UCSD-AML1 (cell line): Measurements from ENCODE around the gene TOP3B.

Source experiments
- DNase-seq: peaks from one replicate; lab custom pipeline; 2025; ENCODE audit not compliant: unreplicated experiment; lab: John Stamatoyannopoulos, UW

Gene TOP3B

DNA sequence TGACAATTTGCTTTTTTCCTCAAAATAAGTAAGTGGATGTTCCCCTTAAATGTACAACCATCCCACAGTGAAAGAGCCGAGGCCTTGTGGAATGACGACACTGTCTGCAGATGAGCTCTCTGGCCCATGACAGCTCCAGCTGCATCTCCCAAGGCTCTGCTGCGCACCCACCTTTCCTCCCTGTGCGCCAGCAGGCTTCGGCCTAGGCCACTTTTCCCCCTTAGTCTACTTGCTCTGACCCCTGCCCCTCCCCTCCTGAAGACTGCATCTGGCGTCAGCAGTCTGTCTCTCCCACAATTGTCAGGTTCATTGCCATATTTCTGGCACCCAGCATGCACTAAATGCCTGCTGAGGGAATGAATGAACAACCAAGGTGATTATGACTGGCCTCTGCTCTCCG lies 2.0 kb downstream of the TOP3B start:
- DNase-seq = no peak

DNA sequence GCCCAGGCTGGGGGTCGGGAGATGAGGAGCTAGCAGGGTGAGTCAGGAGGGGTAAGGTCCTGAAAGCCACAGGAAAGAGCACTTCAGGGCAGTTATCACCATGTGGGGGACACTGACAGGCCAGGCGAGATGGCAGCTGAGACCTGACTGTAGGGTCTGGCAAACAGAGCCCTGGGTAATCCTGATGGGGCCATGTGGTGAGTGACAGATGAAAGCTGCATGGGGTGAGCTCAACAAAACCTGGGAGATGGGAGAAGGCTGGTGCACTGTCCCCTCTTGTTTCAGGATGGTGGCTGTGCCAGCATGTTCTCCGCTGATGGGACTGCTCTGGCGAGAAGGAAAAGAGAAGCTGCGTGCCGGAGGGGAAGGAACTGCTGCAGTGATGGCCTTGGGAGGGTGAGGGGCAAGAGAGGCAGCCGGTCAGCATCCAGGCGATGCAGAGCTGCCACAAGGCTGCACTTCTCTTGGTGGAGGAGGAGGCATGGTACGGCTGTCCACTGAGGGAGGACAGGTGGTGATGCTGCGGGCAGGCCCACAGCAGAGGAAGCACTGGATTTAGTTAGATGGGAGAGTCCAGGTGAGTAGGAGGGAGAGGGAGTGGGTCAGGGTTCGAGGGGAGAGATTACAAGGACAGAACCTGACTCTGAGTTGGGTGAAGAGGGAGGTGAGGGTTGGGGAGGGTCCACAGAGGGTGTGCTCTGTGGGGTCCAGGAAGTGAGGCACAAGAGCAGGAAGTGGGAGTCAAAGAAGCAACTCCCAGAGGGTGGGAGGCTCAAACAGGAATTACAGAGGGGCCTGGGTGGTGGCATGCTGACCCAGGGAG lies 3.8 kb downstream of the TOP3B start:
- DNase-seq = no peak

DNA sequence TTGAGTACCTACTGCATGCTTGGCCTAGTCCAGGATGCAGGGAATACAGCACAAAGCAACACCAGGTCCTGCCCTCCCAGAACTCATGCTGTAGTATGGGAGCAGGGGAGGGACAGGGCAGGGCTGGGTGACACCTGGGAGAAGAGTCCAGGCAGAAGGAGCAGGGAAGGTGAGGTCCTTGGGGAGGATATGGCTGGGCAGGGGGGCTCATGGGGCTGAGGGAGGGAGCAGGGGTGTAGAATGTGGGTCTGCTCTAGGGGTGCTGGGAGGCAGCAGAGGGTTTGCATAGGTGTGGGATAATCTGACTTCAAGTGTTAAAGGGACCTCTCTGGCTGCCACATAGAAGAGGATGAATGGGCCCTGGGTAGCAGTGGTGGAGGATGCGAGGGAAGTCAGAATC lies 4.8 kb downstream of the TOP3B start:
- DNase-seq = no peak

DNA sequence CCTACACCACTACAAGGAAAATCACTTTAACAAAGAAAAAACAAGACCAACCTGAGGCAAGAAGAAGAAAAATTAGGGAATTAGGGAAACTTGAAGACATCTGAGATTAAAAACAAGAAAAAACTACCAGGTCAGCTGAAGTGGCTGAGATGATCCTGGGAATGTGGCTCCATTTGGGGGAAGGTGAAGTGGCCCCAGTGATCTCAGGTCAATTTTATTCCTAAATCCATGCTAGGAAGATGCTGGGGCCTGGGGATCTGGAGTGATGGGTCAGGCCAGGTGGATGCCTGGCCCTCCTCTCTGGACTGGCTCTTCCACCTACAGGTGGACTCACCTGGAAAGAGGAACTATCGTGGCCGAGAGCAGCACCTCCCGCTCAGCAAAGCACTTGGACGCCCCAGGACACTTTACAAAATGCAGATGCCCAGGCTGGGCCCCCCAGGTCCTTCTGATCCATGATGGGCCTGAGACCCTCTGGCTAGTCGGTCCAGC lies 6.7 kb downstream of the TOP3B start:
- no peak for DNase-seq

DNA sequence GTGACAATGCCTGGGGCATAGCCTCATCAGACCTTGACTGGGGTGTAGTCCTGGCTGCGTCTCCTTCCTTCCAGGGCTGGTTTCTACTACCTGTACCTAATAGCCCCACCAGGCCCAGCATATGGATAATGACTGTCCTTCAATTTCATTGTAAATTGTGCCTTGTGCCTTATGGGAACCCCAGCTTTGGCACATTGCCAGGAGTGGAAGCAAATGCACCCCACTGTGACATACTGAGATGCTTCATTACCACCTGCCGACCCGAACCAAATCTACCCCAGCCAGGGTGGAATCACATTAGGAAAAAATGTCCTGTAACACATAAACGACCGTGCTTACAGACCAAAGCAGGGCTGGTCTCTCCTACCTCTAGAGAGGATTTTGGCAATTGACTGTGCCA lies 7.3 kb downstream of the TOP3B start:
- no peak for DNase-seq

DNA sequence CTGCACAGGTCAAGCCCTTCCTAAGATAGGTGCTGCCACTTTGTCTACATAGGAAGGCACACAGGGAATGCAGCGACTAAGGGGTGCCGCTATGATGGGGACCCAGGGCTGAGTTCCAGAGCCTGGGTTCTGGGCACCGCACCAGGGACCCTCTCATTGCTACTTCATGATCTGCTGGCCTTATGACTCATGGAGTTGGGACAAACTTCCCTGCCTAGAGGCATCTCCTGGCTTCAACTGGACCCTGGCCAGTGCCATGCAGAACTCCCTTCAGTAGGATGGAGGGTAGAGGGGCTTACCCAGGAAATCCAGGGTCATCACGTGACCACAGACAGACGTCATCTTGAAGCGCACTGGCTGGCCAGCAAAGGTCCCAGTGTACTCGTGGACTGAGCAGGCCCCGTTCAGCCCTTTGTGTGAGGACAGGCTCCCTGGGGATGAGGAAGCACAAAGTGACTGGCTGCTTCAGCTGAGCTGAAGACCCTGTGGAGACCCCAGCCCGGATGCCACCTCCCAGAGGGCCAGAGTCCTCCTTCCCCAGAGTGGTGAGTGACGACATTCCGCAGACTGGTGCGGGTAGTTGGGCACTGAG lies 8.4 kb downstream of the TOP3B start:
- no peak for DNase-seq

DNA sequence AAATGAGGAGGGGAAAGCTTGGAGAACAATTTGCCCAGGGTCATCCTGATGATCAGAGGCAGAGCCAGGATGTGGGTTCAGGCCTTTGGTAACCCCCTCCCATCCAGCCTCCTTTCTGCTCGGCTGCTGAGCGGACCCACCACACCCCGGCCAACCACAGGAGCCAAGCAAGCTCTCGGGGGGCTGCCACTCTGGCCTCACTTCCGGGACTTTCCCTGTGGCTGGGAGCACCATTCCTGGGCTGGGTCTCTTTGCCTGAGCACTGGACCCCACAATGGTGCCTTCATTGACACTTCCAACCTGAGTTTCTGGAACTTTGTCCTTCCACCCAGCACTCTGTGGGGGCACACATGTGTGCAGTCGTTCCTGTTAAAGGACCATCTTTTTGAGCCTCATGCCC lies 9.8 kb downstream of the TOP3B start:
- no peak for DNase-seq

DNA sequence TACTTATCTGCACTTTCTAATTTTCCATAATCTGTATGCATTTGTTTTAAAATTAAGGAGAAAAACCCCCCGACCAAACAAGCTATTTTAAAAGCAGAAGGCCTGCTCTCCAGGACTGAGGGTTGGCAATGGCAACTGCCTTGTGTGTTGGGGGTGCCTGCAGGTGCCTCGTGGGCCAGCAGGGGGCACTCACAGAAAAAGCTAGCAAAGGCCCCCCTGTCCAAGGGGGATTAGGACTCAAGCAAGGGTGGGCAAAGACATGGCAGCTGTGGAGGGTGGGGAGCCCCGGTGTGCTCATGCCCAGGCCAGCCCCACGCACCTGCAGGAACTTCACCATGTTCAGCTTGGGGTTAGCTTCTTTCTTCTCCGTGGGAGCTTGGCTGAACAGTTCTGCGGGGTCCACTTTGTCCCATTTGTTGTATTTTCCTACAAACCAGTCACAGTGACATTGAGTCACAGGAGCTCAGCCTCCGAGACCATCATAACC lies 10.3 kb downstream of the TOP3B start:
- DNase-seq = peak; percentile 35

DNA sequence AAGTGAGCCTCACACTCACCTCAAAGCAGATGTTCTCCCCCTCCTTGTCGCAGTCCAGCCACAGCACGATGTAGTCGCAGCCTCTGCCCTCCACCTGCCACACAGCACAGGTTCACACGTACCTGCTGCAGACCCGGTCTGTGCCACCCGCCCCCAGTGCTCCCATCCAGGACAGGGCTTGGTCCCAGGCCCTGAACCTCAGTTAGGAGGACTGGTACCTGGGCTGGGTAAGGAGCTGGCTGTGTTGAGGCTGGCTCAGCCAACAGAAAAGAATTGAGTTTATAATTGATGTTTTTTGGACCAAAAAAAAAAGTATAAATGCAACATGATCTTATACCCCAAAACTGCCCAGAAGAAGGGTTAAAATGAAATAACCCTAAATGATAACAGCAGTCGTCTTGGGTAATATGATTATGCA lies 10.7 kb downstream of the TOP3B start:
- DNase-seq = no peak

DNA sequence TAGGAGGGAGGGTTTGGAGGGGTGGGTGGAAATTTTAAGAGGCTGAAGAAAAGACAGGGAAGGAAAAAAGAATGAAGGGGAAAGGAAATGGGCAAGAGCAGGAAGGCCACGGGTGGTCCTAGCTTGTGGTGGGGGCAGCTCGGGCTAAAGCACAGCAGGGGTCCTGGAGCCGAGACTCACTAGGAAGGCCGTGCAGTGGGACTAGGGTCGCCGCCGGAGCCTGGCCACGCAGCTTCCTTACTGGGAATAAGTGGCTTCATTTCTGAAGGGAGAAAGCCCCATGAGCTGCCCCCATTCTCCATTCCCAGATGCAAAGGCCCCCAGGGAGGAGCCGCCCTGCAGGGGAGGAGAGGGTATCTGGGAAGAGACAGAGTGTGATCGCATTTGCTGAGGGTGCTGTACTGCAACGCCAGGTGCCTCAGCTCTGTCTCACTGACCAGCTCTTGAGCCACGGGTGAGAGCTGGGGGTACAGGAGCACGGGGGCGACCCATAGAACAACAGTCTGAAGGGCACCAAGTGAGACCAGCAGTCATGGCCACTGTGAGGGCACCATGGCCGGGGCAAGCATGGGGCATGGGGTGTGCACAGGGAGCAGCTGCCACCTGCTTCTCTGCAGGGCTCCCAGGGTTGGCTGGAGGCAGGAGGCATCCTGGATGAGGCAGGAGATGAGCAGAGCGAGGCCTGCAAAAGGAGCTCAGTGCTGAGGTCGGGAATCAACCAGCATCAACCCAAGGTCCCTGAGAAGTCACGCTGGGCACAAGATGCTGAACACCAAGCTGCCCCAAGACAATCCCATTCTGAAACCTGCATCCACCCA lies 11.6 kb downstream of the TOP3B start:
- no peak for DNase-seq

DNA sequence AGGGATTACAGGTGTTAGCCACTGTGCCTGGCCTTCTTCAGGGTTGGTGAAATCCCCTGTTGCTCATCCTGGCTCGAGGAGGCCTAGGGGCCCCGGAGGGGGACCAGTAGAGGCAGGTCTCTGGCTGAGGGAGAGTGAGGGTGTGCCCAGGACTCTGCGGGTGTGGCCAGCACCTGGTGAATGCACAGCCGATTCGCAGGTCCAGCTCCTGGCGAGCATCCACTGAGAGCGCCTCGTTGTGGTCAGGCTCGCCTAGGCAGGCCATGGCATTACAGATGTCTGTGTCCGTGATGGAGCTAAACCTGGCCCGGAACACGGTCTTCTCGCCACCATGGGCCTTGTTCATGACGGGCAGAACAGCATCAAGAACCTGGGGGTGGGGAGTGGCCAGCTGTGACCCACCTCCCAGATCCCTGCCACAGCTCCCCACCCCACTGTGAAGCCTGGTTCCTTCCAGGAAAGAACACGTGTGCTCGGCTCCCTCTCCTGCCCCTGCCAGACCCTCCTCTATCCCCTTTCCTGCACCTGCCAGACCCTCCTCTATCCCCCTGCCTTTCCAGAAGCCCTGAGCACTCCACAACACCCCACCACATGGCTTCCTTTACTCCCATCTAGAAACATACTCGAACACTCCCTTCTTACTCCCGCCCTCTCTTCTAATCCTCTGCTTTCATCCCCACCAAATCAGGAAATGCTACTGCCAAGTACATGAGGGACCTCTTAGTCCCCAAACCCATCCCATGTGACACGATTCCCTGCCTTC lies 12.4 kb downstream of the TOP3B start:
- DNase-seq = no peak

DNA sequence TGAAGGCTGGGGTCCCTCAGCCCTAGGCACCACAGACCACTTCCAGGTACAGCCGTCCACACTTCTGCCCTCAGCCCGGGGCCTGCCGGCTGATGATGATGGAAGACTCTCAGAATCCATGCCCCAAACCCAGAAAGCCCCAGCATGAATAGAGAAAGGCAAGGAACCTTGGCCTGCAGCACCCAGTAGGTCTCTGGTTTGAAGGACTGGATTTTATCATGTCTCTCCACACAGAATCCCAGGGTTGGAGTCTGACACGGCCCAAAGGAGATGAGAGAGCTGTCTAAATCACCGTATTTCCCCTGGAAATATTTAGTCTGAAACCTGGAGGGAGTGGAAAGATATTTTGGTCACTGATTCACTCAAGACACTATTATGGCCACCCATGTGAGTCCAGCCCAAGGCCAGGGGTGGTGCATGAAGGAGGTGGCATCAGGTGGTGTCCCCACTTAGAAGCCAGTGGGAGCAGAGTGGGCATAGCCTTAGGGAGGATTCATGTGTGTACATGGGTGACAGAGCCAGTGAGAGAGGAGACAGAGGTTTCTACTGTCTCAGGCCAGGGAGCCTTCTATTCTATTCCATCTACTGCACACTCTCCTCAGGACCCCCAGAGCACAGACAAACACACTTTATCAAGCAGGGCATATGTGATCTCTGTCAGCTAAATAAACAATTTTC lies 14.0 kb downstream of the TOP3B start:
- no peak for DNase-seq

DNA sequence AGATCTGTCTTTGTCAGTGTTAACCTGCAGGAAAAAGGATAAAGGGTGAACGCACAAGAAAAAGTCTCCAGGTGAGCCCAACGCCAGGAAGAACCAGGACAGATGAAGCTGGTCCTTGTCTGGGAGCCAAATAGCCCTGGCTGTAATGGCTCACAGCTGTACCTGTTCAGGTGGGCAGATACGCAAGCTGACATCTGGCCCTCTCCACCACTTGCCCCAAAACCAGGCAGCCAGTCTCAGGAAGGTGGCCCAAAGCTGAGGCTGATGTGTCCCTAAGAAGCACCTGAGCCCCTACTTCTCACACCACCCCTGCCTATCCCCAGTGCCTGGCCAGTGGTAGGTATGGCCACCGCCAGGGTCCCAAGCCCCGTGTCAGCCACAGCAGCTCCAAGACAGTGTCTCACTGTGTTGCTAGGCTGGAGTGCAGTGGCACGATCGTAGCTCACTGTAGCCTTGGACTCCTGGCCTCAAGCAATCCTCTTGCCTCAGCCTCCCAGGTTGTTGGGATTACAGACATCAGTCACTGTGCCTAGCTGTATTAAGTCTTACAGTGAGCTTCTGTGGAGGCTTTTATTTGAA lies 14.8 kb downstream of the TOP3B start:
- no peak for DNase-seq

DNA sequence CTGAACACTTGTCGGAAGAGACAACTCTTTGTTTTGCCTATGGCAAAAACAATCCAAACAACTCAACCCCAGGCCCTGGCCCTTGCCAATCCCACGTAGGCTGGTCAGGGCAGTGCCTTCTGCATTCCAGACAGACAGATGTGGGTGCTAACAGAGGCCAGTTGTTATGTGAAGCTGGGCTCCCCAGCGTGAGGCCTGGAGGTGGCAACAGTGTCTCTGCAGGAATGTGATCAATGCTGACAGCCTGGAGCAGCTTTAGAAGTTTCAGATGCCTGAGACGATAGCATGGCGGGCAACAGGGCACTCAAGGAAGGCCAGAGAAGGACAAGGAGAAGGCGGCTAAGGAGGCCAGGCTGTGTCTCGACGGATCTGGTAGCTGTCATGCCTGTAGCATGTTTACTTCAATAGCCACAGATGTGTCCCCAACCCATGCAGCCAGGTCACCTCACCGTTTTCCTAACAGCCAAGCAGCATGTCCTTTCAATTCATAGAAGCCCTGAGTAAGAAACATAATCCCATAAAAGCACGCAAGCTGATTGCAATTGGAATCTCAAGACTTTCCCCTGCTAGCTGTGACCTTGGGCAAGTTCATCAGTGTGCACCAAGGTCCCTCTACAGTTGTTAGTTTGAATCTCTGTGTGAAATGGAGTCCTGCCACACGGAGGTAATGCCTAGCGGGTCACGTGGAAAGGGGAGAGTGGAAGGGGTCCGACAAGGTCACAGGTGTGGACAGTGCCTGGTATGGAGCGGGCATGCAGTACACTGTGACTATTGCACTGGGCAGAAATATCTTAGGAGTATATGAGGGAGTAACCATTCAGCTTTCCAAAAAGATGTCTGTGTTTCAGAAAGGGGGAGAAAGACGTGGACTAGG lies 15.7 kb downstream of the TOP3B start:
- DNase-seq = no peak

DNA sequence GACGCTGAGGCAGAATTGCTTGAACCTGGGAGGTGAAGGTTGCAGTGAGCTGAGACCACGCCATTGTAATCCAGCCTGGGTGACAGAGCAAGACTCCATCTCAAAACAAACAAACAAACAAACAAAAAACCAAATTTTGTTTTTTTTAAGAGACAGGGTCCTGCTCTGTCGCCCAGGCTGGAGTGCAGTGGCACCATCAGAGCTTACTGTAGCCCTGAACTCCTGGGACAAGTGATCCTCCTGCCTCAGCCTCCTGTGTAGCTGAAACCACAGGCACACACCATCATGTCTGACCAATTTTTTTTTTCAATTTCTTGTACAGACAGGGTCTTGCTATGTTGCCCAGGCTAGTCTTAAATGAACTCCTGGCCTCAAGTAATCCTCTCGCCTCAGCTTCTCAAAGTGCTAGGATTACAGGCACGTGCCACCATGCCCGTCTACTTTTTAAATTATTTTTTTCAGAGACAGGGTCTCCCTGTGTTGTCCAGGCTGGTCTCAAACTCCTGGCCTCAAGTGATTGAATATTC lies 16.8 kb downstream of the TOP3B start:
- no peak for DNase-seq

DNA sequence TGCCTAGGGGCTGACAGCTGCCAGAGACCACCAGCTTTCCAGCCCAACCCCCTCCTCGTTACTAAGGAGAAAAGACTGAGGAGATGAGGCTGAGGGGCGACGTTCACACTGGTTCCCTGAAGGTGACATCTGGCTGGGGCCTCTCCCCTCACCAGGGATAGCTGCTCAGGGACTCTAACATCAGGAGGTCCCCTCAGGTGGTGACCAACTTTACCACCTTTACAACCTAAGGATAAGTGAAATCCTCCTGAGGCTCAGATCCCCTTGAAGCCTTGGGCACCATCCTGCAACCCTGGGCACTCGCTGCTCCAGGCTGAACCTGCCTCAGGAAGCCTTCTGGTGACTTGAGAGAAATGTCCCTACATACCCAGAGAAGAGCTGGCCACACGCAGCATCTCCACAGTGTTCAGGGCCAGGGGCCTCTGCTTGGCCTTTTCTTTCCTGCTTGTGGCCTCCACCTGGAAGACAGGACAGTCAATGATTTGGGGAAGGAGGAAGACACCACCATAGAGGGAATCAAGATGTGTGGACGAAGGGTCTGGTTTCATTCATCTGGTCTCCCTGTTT lies 17.6 kb downstream of the TOP3B start:
- DNase-seq = no peak

DNA sequence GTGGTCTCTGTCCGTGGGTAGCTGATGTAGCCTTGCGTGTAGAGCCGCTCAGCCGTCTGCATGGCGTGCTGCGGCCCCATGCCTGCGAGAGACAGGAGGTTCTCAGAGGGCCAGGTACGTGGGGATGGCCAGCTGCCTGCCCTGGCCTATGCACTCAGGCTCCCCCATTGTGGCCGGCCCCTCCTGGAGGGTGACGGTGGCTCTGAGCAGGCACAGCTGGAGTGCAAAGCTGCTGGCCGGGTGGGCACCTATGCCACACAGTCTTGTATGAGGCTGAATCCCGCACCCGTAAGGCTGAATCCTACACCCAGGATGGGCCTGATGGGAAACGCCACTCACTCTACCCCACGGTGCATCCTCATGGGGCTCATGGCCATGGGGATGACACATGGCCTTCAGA lies 18.4 kb downstream of the TOP3B start:
- DNase-seq = no peak

DNA sequence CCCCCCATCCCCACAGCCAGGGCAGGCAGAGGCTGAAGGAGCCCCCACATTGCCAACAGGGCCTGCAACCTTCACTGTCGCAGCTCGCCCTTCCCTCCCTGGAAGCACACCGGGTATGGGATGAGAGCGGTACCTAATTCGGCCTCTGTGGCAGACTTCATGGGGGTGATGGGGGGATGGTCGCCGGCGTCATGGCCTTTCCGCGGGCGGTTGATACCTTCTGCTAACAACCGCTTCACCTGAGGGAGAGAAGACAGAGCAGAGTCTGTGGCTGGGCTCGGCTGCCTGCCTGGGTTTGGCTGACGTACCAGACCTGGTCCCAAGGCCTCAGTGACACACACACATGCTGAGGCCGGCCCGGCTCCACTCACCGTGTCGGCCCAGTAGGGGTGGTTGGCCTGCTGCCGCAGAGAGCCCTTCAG lies 18.8 kb downstream of the TOP3B start:
- no peak for DNase-seq
